ENCODE measurements around the gene SLC39A8. TPM values are rescaled to one million over a fixed set of nuclear protein-coding genes. Genes with fewer than 3 reads are reported as not detected.

The SLC39A8 gene
- total and polyA plus RNA-seq, 4 donors: 14.6 to 50.5 (median 22.6) TPM

DNA sequence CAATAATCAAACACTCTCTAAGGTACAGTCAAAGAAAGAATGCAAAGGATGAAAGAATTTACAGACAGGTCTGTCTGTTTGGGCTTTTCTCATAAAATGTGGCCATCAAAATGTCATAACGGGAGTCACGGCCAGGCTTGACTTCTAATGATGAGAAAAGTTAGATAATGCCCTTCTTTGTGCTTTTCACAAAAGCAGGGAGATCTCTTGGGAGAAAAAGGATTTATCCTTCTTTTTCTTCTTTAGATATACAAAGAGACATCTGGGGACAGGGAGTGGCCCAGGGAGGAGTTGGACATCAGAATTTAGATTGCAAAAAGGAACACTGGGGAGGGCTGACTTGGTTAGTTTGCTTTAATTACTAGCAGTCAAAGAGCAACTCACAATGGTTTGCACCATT is 93.1 kb downstream of the SLC39A8 start:
- H3K9me3 ChIP-seq (ENCODE audit: control insufficient read depth in 4 of 4, low read length in 3 of 4): no peaks in the 10 kb centered on the region
- no peak overlapping the region for H3K27ac ChIP-seq (ENCODE audit: low read depth in 1 of 2, low read length in 2 of 2)
- no peaks in the 10 kb centered on the region for H3K36me3 ChIP-seq (ENCODE audit: control insufficient read depth in 4 of 4, insufficient read depth in 3 of 4, low read depth in 1 of 4, low read length in 3 of 4)
- peaks cover 0 to 3% (median 0%) of the 10 kb centered on the region in 4 donors for H3K4me1 ChIP-seq (ENCODE audit: control insufficient read depth in 4 of 4, insufficient read depth in 4 of 4, low read length in 3 of 4)
- no peak for DNase-seq (ENCODE audit: low spot score)
- H3K27me3 ChIP-seq (ENCODE audit: control insufficient read depth in 4 of 4, insufficient read depth in 4 of 4, low read length in 3 of 4): no peaks in the 10 kb centered on the region
- no peak overlapping the region for H3K9ac ChIP-seq (ENCODE audit: low read depth in 1 of 2, low read length in 2 of 2)
- WGBS: 93% methylated on average over 2 of the region's 2 CpGs
- TF ChIP-seq, protein P1, sequence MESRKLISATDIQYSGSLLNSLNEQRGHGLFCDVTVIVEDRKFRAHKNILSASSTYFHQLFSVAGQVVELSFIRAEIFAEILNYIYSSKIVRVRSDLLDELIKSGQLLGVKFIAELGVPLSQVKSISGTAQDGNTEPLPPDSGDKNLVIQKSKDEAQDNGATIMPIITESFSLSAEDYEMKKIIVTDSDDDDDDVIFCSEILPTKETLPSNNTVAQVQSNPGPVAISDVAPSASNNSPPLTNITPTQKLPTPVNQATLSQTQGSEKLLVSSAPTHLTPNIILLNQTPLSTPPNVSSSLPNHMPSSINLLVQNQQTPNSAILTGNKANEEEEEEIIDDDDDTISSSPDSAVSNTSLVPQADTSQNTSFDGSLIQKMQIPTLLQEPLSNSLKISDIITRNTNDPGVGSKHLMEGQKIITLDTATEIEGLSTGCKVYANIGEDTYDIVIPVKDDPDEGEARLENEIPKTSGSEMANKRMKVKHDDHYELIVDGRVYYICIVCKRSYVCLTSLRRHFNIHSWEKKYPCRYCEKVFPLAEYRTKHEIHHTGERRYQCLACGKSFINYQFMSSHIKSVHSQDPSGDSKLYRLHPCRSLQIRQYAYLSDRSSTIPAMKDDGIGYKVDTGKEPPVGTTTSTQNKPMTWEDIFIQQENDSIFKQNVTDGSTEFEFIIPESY (IDR thresholded peaks at IDR 0.05): no peak
- TF ChIP-seq FOXA2 (IDR thresholded peaks at IDR 0.05) (no peak), TAF1 (conservative IDR thresholded peaks at IDR 0.05) (no peak), FOXA1 (IDR thresholded peaks at IDR 0.05) (no peak), RXRA (IDR thresholded peaks at IDR 0.05) (no peak), SP1 (IDR thresholded peaks at IDR 0.05) (no peak), NR2F2 (IDR thresholded peaks at IDR 0.05) (no peak), EGR1 (IDR thresholded peaks at IDR 0.05; ENCODE audit: low read depth in 2 of 2) (no peak), JUND (IDR thresholded peaks at IDR 0.05) (no peak), HNF4A (conservative IDR thresholded peaks at IDR 0.05) (no peak), YY1 (IDR thresholded peaks at IDR 0.05) (no peak), RAD21 (IDR thresholded peaks at IDR 0.05) (no peak)
- TF ChIP-seq, protein P2, sequence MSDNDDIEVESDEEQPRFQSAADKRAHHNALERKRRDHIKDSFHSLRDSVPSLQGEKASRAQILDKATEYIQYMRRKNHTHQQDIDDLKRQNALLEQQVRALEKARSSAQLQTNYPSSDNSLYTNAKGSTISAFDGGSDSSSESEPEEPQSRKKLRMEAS (IDR thresholded peaks at IDR 0.05): no peak
- TF ChIP-seq, protein P3, sequence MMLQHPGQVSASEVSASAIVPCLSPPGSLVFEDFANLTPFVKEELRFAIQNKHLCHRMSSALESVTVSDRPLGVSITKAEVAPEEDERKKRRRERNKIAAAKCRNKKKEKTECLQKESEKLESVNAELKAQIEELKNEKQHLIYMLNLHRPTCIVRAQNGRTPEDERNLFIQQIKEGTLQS (IDR thresholded peaks at IDR 0.05): no peak
- TF ChIP-seq, protein P4, sequence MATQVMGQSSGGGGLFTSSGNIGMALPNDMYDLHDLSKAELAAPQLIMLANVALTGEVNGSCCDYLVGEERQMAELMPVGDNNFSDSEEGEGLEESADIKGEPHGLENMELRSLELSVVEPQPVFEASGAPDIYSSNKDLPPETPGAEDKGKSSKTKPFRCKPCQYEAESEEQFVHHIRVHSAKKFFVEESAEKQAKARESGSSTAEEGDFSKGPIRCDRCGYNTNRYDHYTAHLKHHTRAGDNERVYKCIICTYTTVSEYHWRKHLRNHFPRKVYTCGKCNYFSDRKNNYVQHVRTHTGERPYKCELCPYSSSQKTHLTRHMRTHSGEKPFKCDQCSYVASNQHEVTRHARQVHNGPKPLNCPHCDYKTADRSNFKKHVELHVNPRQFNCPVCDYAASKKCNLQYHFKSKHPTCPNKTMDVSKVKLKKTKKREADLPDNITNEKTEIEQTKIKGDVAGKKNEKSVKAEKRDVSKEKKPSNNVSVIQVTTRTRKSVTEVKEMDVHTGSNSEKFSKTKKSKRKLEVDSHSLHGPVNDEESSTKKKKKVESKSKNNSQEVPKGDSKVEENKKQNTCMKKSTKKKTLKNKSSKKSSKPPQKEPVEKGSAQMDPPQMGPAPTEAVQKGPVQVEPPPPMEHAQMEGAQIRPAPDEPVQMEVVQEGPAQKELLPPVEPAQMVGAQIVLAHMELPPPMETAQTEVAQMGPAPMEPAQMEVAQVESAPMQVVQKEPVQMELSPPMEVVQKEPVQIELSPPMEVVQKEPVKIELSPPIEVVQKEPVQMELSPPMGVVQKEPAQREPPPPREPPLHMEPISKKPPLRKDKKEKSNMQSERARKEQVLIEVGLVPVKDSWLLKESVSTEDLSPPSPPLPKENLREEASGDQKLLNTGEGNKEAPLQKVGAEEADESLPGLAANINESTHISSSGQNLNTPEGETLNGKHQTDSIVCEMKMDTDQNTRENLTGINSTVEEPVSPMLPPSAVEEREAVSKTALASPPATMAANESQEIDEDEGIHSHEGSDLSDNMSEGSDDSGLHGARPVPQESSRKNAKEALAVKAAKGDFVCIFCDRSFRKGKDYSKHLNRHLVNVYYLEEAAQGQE (IDR thresholded peaks at IDR 0.05): no peak
- TF ChIP-seq, protein P5, sequence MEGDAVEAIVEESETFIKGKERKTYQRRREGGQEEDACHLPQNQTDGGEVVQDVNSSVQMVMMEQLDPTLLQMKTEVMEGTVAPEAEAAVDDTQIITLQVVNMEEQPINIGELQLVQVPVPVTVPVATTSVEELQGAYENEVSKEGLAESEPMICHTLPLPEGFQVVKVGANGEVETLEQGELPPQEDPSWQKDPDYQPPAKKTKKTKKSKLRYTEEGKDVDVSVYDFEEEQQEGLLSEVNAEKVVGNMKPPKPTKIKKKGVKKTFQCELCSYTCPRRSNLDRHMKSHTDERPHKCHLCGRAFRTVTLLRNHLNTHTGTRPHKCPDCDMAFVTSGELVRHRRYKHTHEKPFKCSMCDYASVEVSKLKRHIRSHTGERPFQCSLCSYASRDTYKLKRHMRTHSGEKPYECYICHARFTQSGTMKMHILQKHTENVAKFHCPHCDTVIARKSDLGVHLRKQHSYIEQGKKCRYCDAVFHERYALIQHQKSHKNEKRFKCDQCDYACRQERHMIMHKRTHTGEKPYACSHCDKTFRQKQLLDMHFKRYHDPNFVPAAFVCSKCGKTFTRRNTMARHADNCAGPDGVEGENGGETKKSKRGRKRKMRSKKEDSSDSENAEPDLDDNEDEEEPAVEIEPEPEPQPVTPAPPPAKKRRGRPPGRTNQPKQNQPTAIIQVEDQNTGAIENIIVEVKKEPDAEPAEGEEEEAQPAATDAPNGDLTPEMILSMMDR (IDR thresholded peaks at IDR 0.05; ENCODE audit: low read depth, low read length, missing input control): no peak
- no peak overlapping the region for H3K4me3 ChIP-seq (ENCODE audit: low read depth in 1 of 3, low read length in 3 of 3)

DNA sequence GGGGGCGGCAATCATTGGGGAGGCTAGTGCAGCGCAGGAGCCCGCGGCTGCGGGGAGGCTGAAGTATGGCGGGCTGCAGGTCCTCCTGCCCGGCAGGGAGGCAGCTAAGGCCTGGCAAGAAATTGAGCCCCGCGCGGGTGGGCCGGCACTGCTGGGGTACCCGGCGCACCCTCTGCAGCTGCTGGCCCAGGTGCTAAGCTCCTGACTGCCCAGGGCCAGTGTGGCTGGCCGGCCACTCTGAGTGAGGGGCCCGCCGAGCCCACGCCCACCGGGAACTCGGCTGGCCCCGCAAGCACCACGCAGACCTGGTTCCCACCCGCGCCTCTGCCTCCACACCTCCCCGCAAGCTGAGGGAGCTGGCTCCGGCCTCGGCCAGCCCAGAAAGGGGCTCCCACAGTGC is 94.9 kb downstream of the SLC39A8 start:
- DNase-seq (ENCODE audit: low spot score): no peak
- Histone ChIP-seq H3K27me3 (ENCODE audit: control insufficient read depth in 4 of 4, insufficient read depth in 4 of 4, low read length in 3 of 4) (no peaks in the 10 kb centered on the region), H3K27ac (ENCODE audit: low read depth in 1 of 2, low read length in 2 of 2) (no peak overlapping the region), H3K4me3 (ENCODE audit: low read depth in 1 of 3, low read length in 3 of 3) (no peak overlapping the region), H3K9ac (ENCODE audit: low read depth in 1 of 2, low read length in 2 of 2) (no peak overlapping the region), H3K4me1 (ENCODE audit: control insufficient read depth in 4 of 4, insufficient read depth in 4 of 4, low read length in 3 of 4) (peaks cover 0 to 3% (median 0%) of the 10 kb centered on the region in 4 donors), H3K9me3 (ENCODE audit: control insufficient read depth in 4 of 4, low read length in 3 of 4) (no peaks in the 10 kb centered on the region), H3K36me3 (ENCODE audit: control insufficient read depth in 4 of 4, insufficient read depth in 3 of 4, low read depth in 1 of 4, low read length in 3 of 4) (no peaks in the 10 kb centered on the region)
- TF ChIP-seq, protein P2 (IDR thresholded peaks at IDR 0.05): no peak
- TF ChIP-seq FOXA1 (IDR thresholded peaks at IDR 0.05) (no peak), SP1 (IDR thresholded peaks at IDR 0.05) (no peak)
- 75% methylated on average over 26 of the region's 26 CpGs for WGBS
